Stimulated activated naive CD4-positive, alpha-beta T cell treated with Interleukin-2 at 50 U/mL for 16 hours (primary cell): ENCODE data around the gene KCMF1.
A peak's percentile ranks its signal among the peaks of the same experiment; 100 is the strongest.

ENCODE experiments used
- DNase-seq: peaks from one replicate; lab custom pipeline; 2025; lab: John Stamatoyannopoulos, UW

Gene KCMF1

GRCh38 chr2:85024372-85025047 lies 53.5 kb downstream of the KCMF1 start:
- no peak for DNase-seq

GRCh38 chr2:85032621-85033020 lies 61.7 kb downstream of the KCMF1 start:
- no peak for DNase-seq

- no peak for DNase-seq
Observed at GRCh38 chr2:85033388-85033787, 62.4 kb downstream of the KCMF1 start.

GRCh38 chr2:85034158-85034557 lies 63.2 kb downstream of the KCMF1 start:
- DNase-seq: no peak

GRCh38 chr2:85037622-85038021 lies 66.7 kb downstream of the KCMF1 start:
- DNase-seq: no peak

GRCh38 chr2:85042330-85042729 lies 71.4 kb downstream of the KCMF1 start:
- no peak for DNase-seq

GRCh38 chr2:85048534-85048933 lies 77.6 kb downstream of the KCMF1 start:
- DNase-seq: no peak

GRCh38 chr2:85049236-85049635 lies 78.3 kb downstream of the KCMF1 start:
- no peak for DNase-seq

GRCh38 chr2:85053802-85054201 lies 82.8 kb downstream of the KCMF1 start:
- no peak for DNase-seq

GRCh38 chr2:85057226-85057962 lies 86.4 kb downstream of the KCMF1 start:
- DNase-seq: no peak

GRCh38 chr2:85061896-85062295 lies 90.9 kb downstream of the KCMF1 start:
- DNase-seq: no peak

- no peak for DNase-seq
Observed at GRCh38 chr2:85062565-85062964, 91.6 kb downstream of the KCMF1 start.

GRCh38 chr2:85063981-85064599 lies 93.1 kb downstream of the KCMF1 start:
- DNase-seq: no peak

- no peak for DNase-seq
Observed at GRCh38 chr2:85064927-85065577, 94.1 kb downstream of the KCMF1 start.

- no peak for DNase-seq
Observed at GRCh38 chr2:85066006-85066740, 95.2 kb downstream of the KCMF1 start.

GRCh38 chr2:85066874-85067351 lies 96.0 kb downstream of the KCMF1 start:
- DNase-seq: peak; percentile 6

- no peak for DNase-seq
Observed at GRCh38 chr2:85071096-85071495, 100.1 kb downstream of the KCMF1 start.

- no peak for DNase-seq
Observed at GRCh38 chr2:85073033-85073432, 102.1 kb downstream of the KCMF1 start.

- no peak for DNase-seq
Observed at GRCh38 chr2:85076618-85077274, 105.8 kb downstream of the KCMF1 start.

GRCh38 chr2:85077859-85078419 lies 107.0 kb downstream of the KCMF1 start:
- DNase-seq: no peak

GRCh38 chr2:85078536-85078935 lies 107.6 kb downstream of the KCMF1 start:
- no peak for DNase-seq
